Mucosa of stomach (tissue), 1 donor: ENCODE results near the gene RAB39A.
A peak's percentile ranks its signal among the peaks of the same experiment; 100 is the strongest.
"Not testable (repeated sequence)": the region's sequence is repeated elsewhere in the genome, so short reads cannot be mapped to it uniquely, and the experiment has no call there.

Source experiments
- H3K27me3 ChIP-seq: one replicate; pipeline ENCODE4 v1.7.0; 2013; ENCODE audit warnings: mild to moderate bottlenecking, low read length; ENCODE audit not compliant: control insufficient read depth, insufficient read depth
- H3K36me3 ChIP-seq: one replicate; pipeline ENCODE4 v1.7.0; 2013; ENCODE audit warnings: low read length; ENCODE audit not compliant: control insufficient read depth, insufficient read depth
- H3K4me1 ChIP-seq: one replicate; pipeline ENCODE4 v1.7.0; 2013; ENCODE audit warnings: mild to moderate bottlenecking, low read length; ENCODE audit not compliant: control insufficient read depth, insufficient read depth
- H3K4me3 ChIP-seq: one replicate; pipeline ENCODE4 v1.7.0; 2013; ENCODE audit warnings: low read length
- H3K9ac ChIP-seq: one replicate; pipeline ENCODE4 v1.7.0; 2013; ENCODE audit warnings: mild to moderate bottlenecking, low read length, moderate library complexity
- H3K9me3 ChIP-seq: one replicate; pipeline ENCODE4 v1.7.0; 2013; ENCODE audit warnings: mild to moderate bottlenecking, low read length, moderate library complexity; ENCODE audit not compliant: control insufficient read depth
- donor health status: Pancreatic carcinoma.

RAB39A gene

GRCh38 chr11:107928046-107928766, at the start of gene RAB39A:
Gene RAB39A (plus strand): TSS chr11:107928448. CDS start chr11:107928569, 121 bp downstream.
- no peaks in the 10 kb centered on the region for H3K9me3 ChIP-seq
- peaks cover 8% of the 10 kb centered on the region for H3K27me3 ChIP-seq
- no peak within 1 kb of the TSS for H3K4me3 ChIP-seq
- H3K4me1 ChIP-seq: peaks cover 7% of the 10 kb centered on the region
- no peaks in the 10 kb centered on the region for H3K36me3 ChIP-seq
- peak within 1 kb of the TSS; percentile 22 for H3K9ac ChIP-seq

GRCh38 chr11:107881471-107881870, 46.8 kb upstream of the RAB39A start:
- H3K9me3 ChIP-seq, H3K4me3 ChIP-seq, H3K9ac ChIP-seq, H3K27me3 ChIP-seq, H3K36me3 ChIP-seq, H3K4me1 ChIP-seq: not testable (repeated sequence)

- H3K4me1 ChIP-seq: no peaks in the 10 kb centered on the region
- no peak overlapping the region for H3K4me3 ChIP-seq
These were observed 46.0 kb upstream of the RAB39A start for GRCh38 chr11:107882095-107882820.

GRCh38 chr11:107898270-107898669, 30.0 kb upstream of the RAB39A start:
- Histone ChIP-seq H3K9ac (no peak overlapping the region), H3K27me3 (no peaks in the 10 kb centered on the region), H3K9me3 (no peaks in the 10 kb centered on the region), H3K4me3 (no peak overlapping the region), H3K4me1 (no peaks in the 10 kb centered on the region), H3K36me3 (no peaks in the 10 kb centered on the region)

More at GRCh38 chr11:107882095-107882820, 46.0 kb upstream of the RAB39A start:
- no peak overlapping the region for H3K9ac ChIP-seq
- peaks cover 2% of the 10 kb centered on the region for H3K27me3 ChIP-seq
- H3K9me3 ChIP-seq: no peaks in the 10 kb centered on the region
- no peaks in the 10 kb centered on the region for H3K36me3 ChIP-seq

GRCh38 chr11:107908211-107908610, 20.0 kb upstream of the RAB39A start:
- H3K4me3 ChIP-seq: no peak overlapping the region
- no peak overlapping the region for H3K9ac ChIP-seq
- H3K36me3 ChIP-seq: no peaks in the 10 kb centered on the region
- no peaks in the 10 kb centered on the region for H3K4me1 ChIP-seq
- H3K27me3 ChIP-seq: no peaks in the 10 kb centered on the region
- H3K9me3 ChIP-seq: no peaks in the 10 kb centered on the region

GRCh38 chr11:107912415-107912814, 15.8 kb upstream of the RAB39A start:
- H3K4me1 ChIP-seq, H3K27me3 ChIP-seq, H3K4me3 ChIP-seq, H3K9ac ChIP-seq, H3K9me3 ChIP-seq, H3K36me3 ChIP-seq: not testable (repeated sequence)

GRCh38 chr11:107915229-107915628, 13.0 kb upstream of the RAB39A start:
- Histone ChIP-seq H3K9me3 (no peaks in the 10 kb centered on the region), H3K36me3 (no peaks in the 10 kb centered on the region), H3K27me3 (no peaks in the 10 kb centered on the region), H3K4me3 (no peak overlapping the region), H3K9ac (no peak overlapping the region), H3K4me1 (no peaks in the 10 kb centered on the region)

- no peaks in the 10 kb centered on the region for H3K9me3 ChIP-seq
- no peak overlapping the region for H3K4me3 ChIP-seq
- no peaks in the 10 kb centered on the region for H3K36me3 ChIP-seq
- no peaks in the 10 kb centered on the region for H3K27me3 ChIP-seq
- H3K4me1 ChIP-seq: no peaks in the 10 kb centered on the region
- no peak overlapping the region for H3K9ac ChIP-seq
These were observed 11.5 kb upstream of the RAB39A start for GRCh38 chr11:107916671-107917241.

- no peaks in the 10 kb centered on the region for H3K4me1 ChIP-seq
- no peaks in the 10 kb centered on the region for H3K9me3 ChIP-seq
- H3K4me3 ChIP-seq: no peak overlapping the region
- H3K36me3 ChIP-seq: no peaks in the 10 kb centered on the region
- H3K9ac ChIP-seq: no peak overlapping the region
- no peaks in the 10 kb centered on the region for H3K27me3 ChIP-seq
These were observed 6.3 kb upstream of the RAB39A start for GRCh38 chr11:107921997-107922396.

- H3K27me3 ChIP-seq, H3K9me3 ChIP-seq, H3K9ac ChIP-seq, H3K4me3 ChIP-seq, H3K4me1 ChIP-seq, H3K36me3 ChIP-seq: not testable (repeated sequence)
These were observed 4.7 kb upstream of the RAB39A start for GRCh38 chr11:107923519-107923918.

- no peak overlapping the region for H3K4me3 ChIP-seq
- no peaks in the 10 kb centered on the region for H3K36me3 ChIP-seq
- H3K9ac ChIP-seq: no peak overlapping the region
- peaks cover 8% of the 10 kb centered on the region for H3K27me3 ChIP-seq
- peaks cover 7% of the 10 kb centered on the region for H3K4me1 ChIP-seq
- H3K9me3 ChIP-seq: no peaks in the 10 kb centered on the region
These were observed 3.9 kb upstream of the RAB39A start for GRCh38 chr11:107924306-107924705.

- no peaks in the 10 kb centered on the region for H3K9me3 ChIP-seq
- no peaks in the 10 kb centered on the region for H3K36me3 ChIP-seq
- H3K4me3 ChIP-seq: no peak overlapping the region
- H3K4me1 ChIP-seq: peaks cover 7% of the 10 kb centered on the region
- H3K9ac ChIP-seq: no peak overlapping the region
- peaks cover 8% of the 10 kb centered on the region for H3K27me3 ChIP-seq
These were observed 689 bp upstream of the RAB39A start for GRCh38 chr11:107927559-107927958.
